Fibroblast of pulmonary artery (primary cell): Measurements from ENCODE around the gene TOP1.

Experiments used
- DNase-seq: peaks from one replicate; pipeline ENCODE4 v3.0.0-alpha.2; 2010; ENCODE audit warnings: low read depth
- H3K4me3 ChIP-seq: replicated peaks from 2 replicates; pipeline ENCODE4 v1.5.1; 2011; ENCODE audit warnings: low read depth, mild to moderate bottlenecking, control low read depth, low read length, moderate library complexity
- CTCF ChIP-seq: IDR thresholded peaks from 2 replicates; pipeline ENCODE4 v1.5.1; 2011; ENCODE audit warnings: mild to moderate bottlenecking, control low read depth, low read length, inconsistent platforms; ENCODE audit errors: missing control alignments

The TOP1 gene

GRCh38 chr20:41100001-41100480 lies 71.4 kb downstream of the TOP1 start:
- H3K4me3 ChIP-seq, result no peak overlapping the region
- no peak for TF ChIP-seq CTCF
- no peak for DNase-seq

- DNase-seq, result no peak
- H3K4me3 ChIP-seq, result no peak overlapping the region
- TF ChIP-seq CTCF, result no peak
Measured at GRCh38 chr20:41101660-41102059, 73.0 kb downstream of the TOP1 start.

DNA sequence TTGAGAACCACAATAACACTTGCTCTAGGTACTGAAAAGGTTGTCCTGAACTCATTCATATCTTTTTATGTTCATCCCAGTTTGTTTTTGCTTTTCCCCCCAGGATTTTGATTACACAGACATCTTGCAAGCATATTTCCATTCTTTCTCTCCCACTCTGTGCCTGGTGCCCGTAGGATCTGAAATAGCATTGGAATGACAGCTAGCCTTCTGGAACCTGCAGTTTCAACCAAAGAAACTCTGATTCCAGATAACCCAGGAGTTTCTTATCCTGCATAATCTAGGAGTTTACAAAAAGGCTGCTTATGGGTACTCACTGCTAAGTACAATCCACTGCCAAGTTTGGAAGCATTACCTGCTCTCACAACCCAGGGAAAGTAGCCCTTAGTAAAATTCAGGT lies 79.9 kb downstream of the TOP1 start:
- TF ChIP-seq CTCF, result no peak
- no peak overlapping the region for H3K4me3 ChIP-seq
- no peak for DNase-seq

- no peak overlapping the region for H3K4me3 ChIP-seq
- no peak for TF ChIP-seq CTCF
- no peak for DNase-seq
Measured at GRCh38 chr20:41110012-41110411, 81.4 kb downstream of the TOP1 start.

DNA sequence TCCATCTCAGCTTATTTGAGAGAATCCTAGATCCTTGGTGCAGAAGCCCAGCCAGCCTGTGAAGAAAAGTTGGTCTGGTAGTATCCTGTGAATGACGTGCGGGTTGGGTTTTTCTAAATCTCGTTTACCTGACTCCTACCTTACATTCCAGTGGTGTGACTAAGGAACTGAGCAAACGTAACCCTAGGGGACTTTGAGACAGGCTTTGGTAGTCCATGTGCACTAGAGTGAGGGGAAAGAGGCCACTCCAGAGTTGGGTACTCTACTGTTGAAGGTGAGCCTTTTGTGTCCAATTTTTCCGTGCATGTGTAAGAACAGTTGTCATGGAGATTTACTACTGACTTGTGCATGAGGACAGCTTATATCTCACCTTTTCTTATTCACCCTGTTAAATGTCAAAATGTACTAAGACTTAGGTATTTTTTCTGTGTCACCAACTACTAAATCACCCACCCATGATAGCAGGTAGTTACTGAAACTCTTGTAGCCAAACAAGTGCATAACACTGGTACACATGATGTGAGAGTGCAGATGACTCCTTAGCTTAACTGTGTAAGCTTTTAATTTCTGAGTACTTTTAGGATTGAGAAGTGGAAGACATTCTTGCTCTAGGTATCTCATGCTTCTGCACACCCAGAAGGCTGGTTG lies 82.4 kb downstream of the TOP1 start:
- no peak for TF ChIP-seq CTCF

GRCh38 chr20:41111578-41111951 lies 82.9 kb downstream of the TOP1 start:
- no peak for TF ChIP-seq CTCF
- no peak for DNase-seq
- no peak overlapping the region for H3K4me3 ChIP-seq

More for the DNA sequence above, 82.4 kb downstream of the TOP1 start:
- no peak for DNase-seq
- no peak overlapping the region for H3K4me3 ChIP-seq

DNA sequence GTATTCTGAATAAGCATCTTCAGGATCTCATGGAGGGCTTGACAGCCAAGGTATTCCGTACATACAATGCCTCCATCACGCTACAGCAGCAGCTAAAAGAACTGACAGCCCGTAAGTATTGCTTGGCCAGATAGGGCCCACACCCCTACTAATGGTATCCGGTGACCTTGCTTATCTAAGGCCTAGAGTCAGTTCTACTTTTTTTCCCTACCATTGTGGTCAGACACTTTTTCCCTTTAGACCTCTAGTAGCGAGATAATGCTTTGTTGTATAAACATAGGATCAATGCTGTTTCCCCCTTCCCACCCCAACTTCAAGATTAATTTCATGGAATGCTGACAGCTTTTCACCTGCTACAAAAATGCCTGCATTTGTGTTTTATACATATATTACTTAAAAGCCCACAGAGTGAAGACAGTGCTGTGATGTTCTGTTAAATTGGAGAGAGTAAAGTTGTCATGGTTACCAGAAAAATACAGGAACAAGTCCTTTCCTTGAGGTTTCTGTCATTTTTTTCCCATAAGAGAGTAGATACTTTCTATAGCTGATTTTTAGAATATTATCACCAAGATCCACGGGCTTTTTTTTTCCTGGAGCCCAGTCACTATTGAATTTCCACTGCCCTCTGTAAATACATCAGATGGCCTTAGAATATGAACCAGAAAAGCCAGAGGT lies 87.8 kb downstream of the TOP1 start:
- no peak for TF ChIP-seq CTCF
- H3K4me3 ChIP-seq, result no peak overlapping the region
- no peak for DNase-seq
